HG03175 (cell line): Measurements from ENCODE around the gene PIGC.

Source experiments
- ATAC-seq: cut with Tn5 transposase; IDR thresholded peaks from one replicate; pipeline ENCODE4 v1.9.1; 2021; ENCODE audit warnings: mild to moderate bottlenecking, moderate library complexity; ENCODE audit not compliant: unreplicated experiment

The PIGC gene

DNA sequence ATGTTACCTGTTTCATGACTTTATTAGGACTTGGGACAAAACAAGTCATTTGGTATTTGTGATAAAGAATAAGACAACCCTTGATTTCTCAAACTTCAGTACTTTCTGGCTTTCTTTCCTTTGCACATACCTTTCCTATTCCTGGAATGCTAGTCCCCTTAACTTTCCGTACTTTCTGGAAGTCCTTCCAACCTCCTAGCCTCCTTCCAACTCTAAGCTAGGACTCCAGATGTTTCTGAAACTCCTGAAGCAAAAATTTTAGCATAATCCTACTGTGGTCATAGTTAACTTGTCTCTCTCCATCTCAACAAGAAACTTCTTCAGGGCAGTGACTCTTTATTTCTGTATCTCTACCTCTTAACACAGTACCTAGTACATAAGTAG, 43.2 kb downstream of the PIGC start:
- no peak for ATAC-seq

DNA sequence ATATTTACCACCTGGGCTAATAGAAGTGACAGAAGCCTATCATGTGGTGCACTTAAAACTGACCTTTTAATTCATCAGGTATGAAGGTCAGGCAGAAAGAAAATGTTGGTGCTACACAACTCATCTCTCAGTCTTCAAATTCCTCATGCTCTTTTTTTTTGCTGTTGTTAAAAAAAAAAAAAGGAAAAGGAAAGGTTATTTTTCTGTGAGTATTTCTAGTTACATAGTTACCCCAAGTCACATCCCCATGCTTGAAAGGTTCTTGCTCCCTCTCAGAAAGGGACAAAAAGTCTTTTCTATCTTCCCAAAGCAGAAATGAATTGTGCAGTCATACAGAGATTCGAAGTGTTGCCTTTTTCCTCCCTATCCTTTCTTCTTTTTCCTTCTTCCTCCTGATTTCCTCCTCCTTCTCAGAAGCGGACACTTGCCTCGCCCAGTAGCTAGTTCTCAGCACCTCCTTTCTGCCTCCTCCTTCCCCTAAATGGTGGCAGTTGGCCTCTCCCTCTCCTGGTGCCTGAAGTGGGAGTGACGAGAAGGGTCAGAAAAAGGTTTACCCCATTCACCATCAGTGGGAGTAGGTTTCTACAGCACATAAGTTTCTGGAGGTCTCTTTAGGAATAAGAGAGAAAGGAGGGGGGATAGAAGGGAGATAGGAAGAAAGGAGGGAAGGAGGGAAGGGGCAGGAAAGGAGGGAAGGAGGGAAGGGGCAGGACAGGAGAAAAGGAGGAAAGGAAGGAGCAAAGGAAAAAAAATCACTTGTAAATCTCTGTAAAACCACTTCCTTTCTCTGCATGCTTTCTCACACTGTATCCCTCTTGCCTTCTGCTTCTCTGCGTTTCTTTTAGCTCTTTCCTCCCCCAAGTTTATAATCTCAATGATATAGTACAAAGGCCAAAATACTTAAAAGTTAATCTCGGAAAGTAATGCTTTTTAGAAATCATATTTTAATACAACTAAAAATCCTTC, 43.8 kb downstream of the PIGC start:
- ATAC-seq = no peak

DNA sequence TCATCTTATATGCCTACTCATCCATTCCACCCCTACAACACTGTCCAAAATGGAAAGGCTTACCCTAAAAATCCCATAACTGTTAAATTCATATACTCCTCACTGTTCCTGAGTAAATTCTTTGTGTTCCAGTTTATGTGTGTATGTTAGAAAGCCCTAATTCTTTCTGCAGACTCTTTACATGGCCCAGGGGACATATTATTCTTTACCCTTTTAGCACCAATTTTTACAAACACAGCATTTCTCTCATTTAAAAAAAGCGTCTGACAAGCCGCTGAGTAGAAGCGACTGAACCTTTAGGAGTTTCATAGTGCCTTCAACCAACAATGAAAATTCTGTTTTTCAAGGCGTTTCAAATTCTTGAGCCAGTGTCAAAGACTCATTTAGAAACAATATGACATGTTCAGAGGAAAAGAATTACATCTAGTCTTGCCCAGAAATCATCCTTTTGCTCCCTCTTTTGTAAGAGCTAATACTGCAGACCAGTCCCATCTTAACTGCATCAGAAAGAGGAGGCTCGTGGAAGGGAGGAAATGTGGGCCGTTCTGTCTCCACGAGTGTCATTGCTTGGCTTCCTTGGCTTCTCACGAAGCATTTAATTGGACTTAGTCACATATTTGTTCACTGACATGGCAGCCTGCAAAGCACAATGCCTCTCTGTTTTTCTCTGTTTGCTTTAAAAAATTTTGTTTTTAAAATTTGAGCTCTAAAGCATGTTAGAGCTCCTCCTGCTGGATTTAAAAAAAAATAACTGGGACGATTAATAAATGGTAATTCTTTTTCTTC, 44.7 kb downstream of the PIGC start:
- ATAC-seq = no peak

DNA sequence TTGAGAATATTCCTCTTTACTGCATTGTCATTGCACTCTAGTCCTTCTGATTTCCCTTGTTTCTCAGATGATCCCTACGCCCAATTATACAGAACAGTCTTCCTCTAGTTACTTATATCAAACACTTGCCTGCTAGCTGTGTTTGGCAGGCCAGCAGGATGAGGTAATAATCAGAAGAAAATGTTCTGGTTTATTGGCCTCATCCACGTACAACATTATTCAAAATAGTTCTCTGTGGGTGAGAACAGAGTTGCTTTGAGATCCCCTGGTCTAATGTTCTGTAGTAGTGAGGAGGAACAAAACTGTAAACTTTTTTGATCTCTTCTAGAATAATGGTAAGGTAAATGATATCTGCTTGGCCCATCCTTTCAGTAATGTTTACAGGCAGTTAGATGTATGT, 45.7 kb downstream of the PIGC start:
- no peak for ATAC-seq

DNA sequence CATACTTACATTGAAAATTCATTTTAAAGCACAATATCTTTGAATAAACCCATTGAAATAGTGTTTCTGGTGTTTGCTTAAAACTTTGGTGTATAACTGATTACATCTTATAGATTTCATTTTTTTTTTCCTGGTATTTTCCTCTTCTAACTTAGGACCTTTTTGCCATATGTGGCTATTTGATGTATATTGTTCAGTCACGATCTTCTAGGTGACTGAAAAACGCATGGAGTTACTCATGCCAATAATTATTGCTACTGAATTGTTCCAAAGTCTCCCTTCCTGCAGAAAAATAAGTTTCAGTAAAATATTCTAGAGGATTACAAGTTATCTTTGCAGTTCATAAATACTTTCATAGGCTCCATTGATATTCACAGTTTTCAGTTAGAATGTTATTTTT, 46.2 kb downstream of the PIGC start:
- ATAC-seq = no peak

DNA sequence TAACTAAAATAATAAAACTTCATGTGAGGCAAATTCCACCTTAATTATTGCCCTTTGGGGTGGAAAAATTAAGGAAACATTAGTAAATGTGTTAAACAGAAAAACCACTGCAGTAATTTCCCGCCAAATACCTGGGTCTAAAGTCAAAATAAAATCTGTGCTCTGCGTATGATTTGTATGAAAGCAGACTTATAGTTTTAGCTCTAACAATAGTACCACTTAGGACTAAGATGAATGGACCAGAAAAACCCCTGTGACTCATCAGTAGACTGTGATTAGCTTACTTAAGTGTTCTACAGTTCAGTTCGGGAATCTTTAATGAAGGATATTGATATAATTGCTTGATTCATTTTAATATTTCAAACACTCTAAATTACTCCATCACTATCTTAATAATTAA, 46.6 kb downstream of the PIGC start:
- ATAC-seq = no peak

DNA sequence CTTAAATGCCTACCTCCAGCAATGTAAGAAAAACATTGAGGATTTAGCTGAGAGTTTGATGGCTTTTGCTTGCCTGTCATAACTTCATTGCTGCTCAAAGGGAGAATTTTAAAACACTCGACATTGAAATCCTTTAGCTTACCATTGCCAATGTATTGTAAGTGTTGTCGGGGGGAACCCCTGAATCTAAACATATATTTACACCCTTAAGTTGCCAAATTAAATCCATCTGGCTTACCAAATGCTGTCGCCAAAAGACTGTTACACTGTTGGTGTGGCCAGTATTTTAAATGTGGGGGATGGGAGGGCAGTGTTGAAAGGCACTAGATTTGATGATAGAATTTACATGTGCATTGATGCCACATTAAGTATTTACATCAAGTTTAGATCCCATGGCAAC, 48.3 kb downstream of the PIGC start:
- no peak for ATAC-seq

DNA sequence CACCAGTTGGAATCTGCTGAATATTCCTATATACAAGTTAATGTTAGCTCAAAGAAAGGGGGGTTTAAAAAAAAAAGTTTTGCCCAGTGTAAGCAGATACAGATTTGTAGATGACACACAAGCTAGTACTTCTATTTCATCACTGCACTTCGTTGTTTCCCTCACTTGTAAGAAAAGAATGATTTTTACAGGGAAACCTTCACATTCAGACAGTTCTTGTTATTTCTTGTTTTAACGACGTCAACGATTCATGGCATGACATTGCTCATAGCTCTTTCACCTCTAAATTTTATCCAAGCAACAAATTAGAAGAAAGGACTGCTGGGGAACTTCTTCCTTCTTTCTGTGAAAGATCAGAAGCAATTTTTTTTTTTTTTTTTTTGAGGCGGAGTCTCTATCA, 49.1 kb downstream of the PIGC start:
- no peak for ATAC-seq

DNA sequence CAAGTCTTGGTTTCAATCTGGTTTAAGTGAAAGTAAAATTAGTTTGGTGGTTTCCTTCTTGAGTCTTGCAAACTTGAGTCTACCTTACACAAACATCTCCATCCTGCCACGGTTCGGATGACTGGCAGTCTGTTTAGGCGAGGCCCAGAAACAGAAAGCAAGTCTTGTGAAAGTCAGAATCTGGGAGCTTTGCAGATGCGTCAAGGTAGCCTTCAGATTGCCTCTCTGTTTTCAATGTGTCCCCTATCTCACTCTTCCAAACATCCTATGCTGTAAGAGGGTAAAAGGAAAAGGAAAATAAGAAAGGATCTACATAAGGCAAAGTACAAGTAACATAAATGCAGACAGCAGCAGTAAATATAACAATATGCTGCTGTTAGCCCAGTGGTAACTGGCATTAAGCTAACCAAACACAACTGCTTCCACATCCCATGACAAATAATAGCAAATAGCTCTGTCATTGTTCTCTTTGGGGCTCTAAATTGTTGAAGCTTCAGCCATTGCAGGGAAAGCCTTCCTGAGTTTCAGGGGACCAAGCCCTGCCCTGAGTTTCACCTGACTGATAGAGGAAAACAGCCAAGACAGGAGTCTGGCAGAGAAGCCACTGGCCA, 49.6 kb downstream of the PIGC start:
- peak; percentile 81 for ATAC-seq

DNA sequence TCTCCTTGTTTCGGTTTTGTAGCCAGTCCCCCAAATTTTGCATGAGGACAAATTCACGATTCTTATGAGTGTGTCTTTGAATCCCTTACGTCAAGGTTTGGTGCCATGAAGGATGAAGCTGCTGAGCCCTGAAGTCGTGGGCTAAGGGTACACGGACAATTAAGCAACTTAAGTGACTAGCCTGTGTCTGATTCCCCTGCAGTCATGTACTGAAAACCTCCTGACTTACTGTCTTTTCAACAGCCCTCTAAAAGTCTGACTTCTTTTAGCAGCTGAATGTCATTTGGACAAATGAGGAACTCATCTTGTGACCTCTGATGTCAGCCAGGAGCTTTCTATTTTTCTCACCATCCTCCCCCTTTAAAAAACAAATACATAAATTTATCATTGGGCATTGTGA, 50.5 kb downstream of the PIGC start:
- no peak for ATAC-seq

DNA sequence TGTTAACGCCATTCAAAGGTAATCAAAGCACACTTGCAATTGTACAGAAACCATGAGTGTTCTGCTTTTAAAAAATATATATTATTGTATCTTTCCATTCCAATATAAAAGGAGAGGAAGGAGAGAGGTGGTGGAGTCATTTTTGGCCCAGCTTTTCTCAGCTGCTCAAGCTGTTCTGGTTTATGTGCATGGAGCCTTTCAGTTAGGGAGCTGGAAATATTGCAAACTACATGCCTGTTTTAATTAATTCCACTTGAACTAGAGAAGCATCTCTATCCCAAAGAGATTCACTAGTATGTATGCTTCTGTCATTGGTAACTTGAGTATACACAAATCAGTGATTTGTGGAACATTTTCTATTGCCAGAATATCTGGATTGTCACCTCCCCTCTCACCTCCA, 51.9 kb downstream of the PIGC start:
- ATAC-seq = no peak
